Left lobe of liver (tissue), 2 donors: ENCODE data around the gene DHH. TPM values are rescaled to one million over a fixed set of nuclear protein-coding genes. Genes with fewer than 3 reads are reported as not detected.
A peak's percentile ranks its signal among the peaks of the same experiment; 100 is the strongest.
"Not testable (repeated sequence)": the region's sequence is repeated elsewhere in the genome, so short reads cannot be mapped to it uniquely, and the experiment has no call there.

Source experiments
- ATAC-seq: fragments of 200-7000 bp; cut with Tn5 transposase; one replicate; pipeline ENCODE4 v1.9.1; 2020; ENCODE audit warnings: mild to moderate bottlenecking, moderate library complexity
- DNase-seq: peaks from one replicate; pipeline ENCODE4 v3.0.0-alpha.2; 2020; ENCODE audit warnings: low spot score
- total RNA-seq: library from RNA; stranded (reverse); gene quantifications from one replicate; pipeline ENCODE4 v1.2.1, GENCODE V29; 2021
- donor health status: DM: no; HTN: no; CAD: no; lungs with moderate emphysema.
- donor health status: DM: no; HTN: yes; CAD: no.

The DHH gene
- not detected for total RNA-seq

GRCh38 chr12:49094160-49094974, at the start of gene DHH:
DHH (minus strand) TSS chr12:49094801; CDS start chr12:49094512, 289 bp downstream.
- DNase-seq (no peak), ATAC-seq (peak; percentile 23)

GRCh38 chr12:49144384-49144783, 49.8 kb upstream of the DHH start:
- no peak for ATAC-seq
- DNase-seq, result no peak

GRCh38 chr12:49138999-49139398, 44.4 kb upstream of the DHH start:
- DNase-seq (no peak), ATAC-seq (no peak)

- no peak for ATAC-seq
- DNase-seq, result no peak
Observed at GRCh38 chr12:49138587-49138986, 44.0 kb upstream of the DHH start.

- no peak for ATAC-seq
- no peak for DNase-seq
Observed at GRCh38 chr12:49137476-49137875, 42.9 kb upstream of the DHH start.

GRCh38 chr12:49136997-49137396, 42.4 kb upstream of the DHH start:
- not testable (repeated sequence) for DNase-seq, ATAC-seq

- ATAC-seq, result no peak
- no peak for DNase-seq
Observed at GRCh38 chr12:49133590-49133989, 39.0 kb upstream of the DHH start.

GRCh38 chr12:49133014-49133413, 38.4 kb upstream of the DHH start:
- DNase-seq (no peak), ATAC-seq (no peak)

- ATAC-seq, result no peak
- no peak for DNase-seq
Observed at GRCh38 chr12:49131894-49132461, 37.4 kb upstream of the DHH start.

- DNase-seq, result peak; percentile 92
- peak; percentile 92 for ATAC-seq
Observed at GRCh38 chr12:49131051-49131893, 36.7 kb upstream of the DHH start, which contains the start of gene TUBA1B. TUBA1B (minus strand) TSS chr12:49131395; CDS start chr12:49131300, 95 bp downstream.

- peak; percentile 79 for ATAC-seq
Observed at GRCh38 chr12:49130151-49131050, 35.8 kb upstream of the DHH start.

GRCh38 chr12:49129332-49130150, 34.9 kb upstream of the DHH start:
- ATAC-seq (no peak), DNase-seq (no peak)

More at GRCh38 chr12:49130151-49131050, 35.8 kb upstream of the DHH start:
- peak; percentile 96 for DNase-seq

GRCh38 chr12:49127971-49128370, 33.4 kb upstream of the DHH start:
- not testable (repeated sequence) for DNase-seq, ATAC-seq

- ATAC-seq (no peak), DNase-seq (no peak)
Observed at GRCh38 chr12:49126852-49127763, 32.5 kb upstream of the DHH start.

GRCh38 chr12:49121047-49121696, 26.6 kb upstream of the DHH start:
- peak; percentile 66 for DNase-seq
- ATAC-seq, result peak; percentile 100

- no peak for ATAC-seq
- DNase-seq, result no peak
Observed at GRCh38 chr12:49111206-49111605, 16.6 kb upstream of the DHH start.

GRCh38 chr12:49110464-49111155, 16.0 kb upstream of the DHH start, which contains the start of gene LMBR1L:
LMBR1L (minus strand) TSS chr12:49110847; CDS start chr12:49110555, 292 bp downstream.
- ATAC-seq (peak; percentile 95), DNase-seq (peak; percentile 98)
